ENCODE measurements around the gene METRN. TPM values are rescaled to one million over a fixed set of nuclear protein-coding genes. Genes with fewer than 3 reads are reported as not detected.

Gene METRN
- total RNA-seq, 1 donor from 2014 or later = 23.6 TPM

GRCh38 chr16:721765-722540 is 7.0 kb downstream of the METRN start:
- FAIRE-seq (no peak), DNase-seq (ENCODE audit: low spot score in 2 of 2) (no peak)

- no peak for FAIRE-seq
- DNase-seq (ENCODE audit: low spot score in 2 of 2) = no peak
Measured at GRCh38 chr16:722835-723633, 8.1 kb downstream of the METRN start.

GRCh38 chr16:723695-724094 is 8.8 kb downstream of the METRN start:
- FAIRE-seq (no peak), DNase-seq (ENCODE audit: low spot score in 2 of 2) (no peak)

GRCh38 chr16:724188-725040 is 9.5 kb downstream of the METRN start:
- FAIRE-seq (no peak), DNase-seq (ENCODE audit: low spot score in 2 of 2) (no peak)

- FAIRE-seq (no peak), DNase-seq (ENCODE audit: low spot score in 2 of 2) (no peak)
Measured at GRCh38 chr16:725041-725376, 10.1 kb downstream of the METRN start.

- FAIRE-seq = no peak
- DNase-seq (ENCODE audit: low spot score in 2 of 2) = no peak
Measured at GRCh38 chr16:725463-726187, 10.7 kb downstream of the METRN start.

GRCh38 chr16:726188-726437 is 11.2 kb downstream of the METRN start:
- no peak for FAIRE-seq

GRCh38 chr16:726438-727290 is 11.7 kb downstream of the METRN start, which contains the start of the genes CCDC78 and HAGHL:
Gene CCDC78, minus strand, starts transcription at chr16:726443. Its CDS starts 76 bp downstream, at chr16:726367.
Gene HAGHL, plus strand, starts transcription at chr16:727106. Its CDS starts 404 bp downstream, at chr16:727510.
- DNase-seq (ENCODE audit: low spot score in 2 of 2) (peak; percentile 79 to 87), FAIRE-seq (no peak)

More at GRCh38 chr16:726188-726437, 11.2 kb downstream of the METRN start:
- no peak for DNase-seq (ENCODE audit: low spot score in 2 of 2)

GRCh38 chr16:727291-727977 is 12.5 kb downstream of the METRN start:
- no peak for DNase-seq (ENCODE audit: low spot score in 2 of 2)
- FAIRE-seq = no peak

- no peak for FAIRE-seq
- DNase-seq (ENCODE audit: low spot score in 2 of 2) = peak; percentile 75 to 83
Measured at GRCh38 chr16:728131-728889, 13.4 kb downstream of the METRN start.

GRCh38 chr16:728890-729744 is 14.2 kb downstream of the METRN start:
- no peak for DNase-seq (ENCODE audit: low spot score in 2 of 2)
- FAIRE-seq = no peak

- DNase-seq (ENCODE audit: low spot score in 2 of 2) (no peak), FAIRE-seq (no peak)
Measured at GRCh38 chr16:729768-730665, 15.1 kb downstream of the METRN start.

GRCh38 chr16:730666-731509 is 16.0 kb downstream of the METRN start:
- DNase-seq (ENCODE audit: low spot score in 2 of 2) (no peak), FAIRE-seq (no peak)

- FAIRE-seq (no peak), DNase-seq (ENCODE audit: low spot score in 2 of 2) (no peak)
Measured at GRCh38 chr16:732332-732731, 17.4 kb downstream of the METRN start.

GRCh38 chr16:732936-733335 is 18.0 kb downstream of the METRN start:
- DNase-seq (ENCODE audit: low spot score in 2 of 2) (no peak), FAIRE-seq (no peak)
